Measurements from ENCODE around the gene AGAP3. TPM values are rescaled to one million over a fixed set of nuclear protein-coding genes. Genes with fewer than 3 reads are reported as not detected.

The AGAP3 gene
- total and polyA plus RNA-seq, 3 experiments from 2014 or later: 8.0 to 40.7 (median 39.9) TPM

GRCh38 chr7:151124481-151124880 is 38.2 kb downstream of the AGAP3 start:
- no peaks in the 10 kb centered on the region for H3K9me3 ChIP-seq (ENCODE audit: low read length)
- peak overlapping the region in 1 of 8 donors; percentile 72 for H3K27ac Mint-ChIP-seq
- CTCF ChIA-PET: interaction anchor here (0.7 to 2.2 kb wide), 25 partner anchors 8 to 723 kb away, joined by 3 to 37 read pairs (median 4); partner anchors contain the start of gene ASIC3

GRCh38 chr7:151124899-151125399 is 38.7 kb downstream of the AGAP3 start:
- no peak for DNase-seq
- Histone ChIP-seq H3K4me3 (ENCODE audit: low read length) (no peak overlapping the region), H3K27me3 (ENCODE audit: insufficient read depth, low read length, poor library complexity, severe bottlenecking) (no peaks in the 10 kb centered on the region), H3K9me3 (ENCODE audit: low read length) (no peaks in the 10 kb centered on the region), H3K4me1 (ENCODE audit: insufficient read depth, low read length) (no peaks in the 10 kb centered on the region), H3K36me3 (ENCODE audit: insufficient read depth, low read length) (peaks cover 5% of the 10 kb centered on the region), H3K27ac (ENCODE audit: low read depth, low read length) (no peak overlapping the region)
- H3K27ac Mint-ChIP-seq: peak overlapping the region in 1 of 8 donors; percentile 72
- H3K36me3 Mint-ChIP-seq: peaks cover 0 to 42% (median 4%) of the 10 kb centered on the region in 3 donors
- ChIA-PET POLR2A (no interaction called here), CTCF (interaction anchor here (1.3 to 2.2 kb wide), 7 partner anchors 14 to 181 kb away, joined by 3 to 37 read pairs (median 9); no protein-coding TSS in a partner anchor)
- H3K4me1 Mint-ChIP-seq: peaks cover 5 to 7% (median 5%) of the 10 kb centered on the region in 3 donors
- no peak overlapping the region for H3K4me3 Mint-ChIP-seq
- H3K27me3 Mint-ChIP-seq: no peaks in the 10 kb centered on the region
- no peaks in the 10 kb centered on the region for H3K9me3 Mint-ChIP-seq

More at GRCh38 chr7:151124481-151124880, 38.2 kb downstream of the AGAP3 start:
- Mint-ChIP-seq H3K27me3 (no peaks in the 10 kb centered on the region), H3K4me3 (no peak overlapping the region), H3K36me3 (peaks cover 0 to 46% (median 4%) of the 10 kb centered on the region in 3 donors), H3K4me1 (peaks cover 5 to 7% (median 5%) of the 10 kb centered on the region in 3 donors), H3K9me3 (no peaks in the 10 kb centered on the region)
- POLR2A ChIA-PET: interaction anchor here (0.6 kb wide), 1 partner anchor 57 kb away, joined by 8 read pairs; no protein-coding TSS in a partner anchor
- H3K27me3 ChIP-seq (ENCODE audit: insufficient read depth, low read length, poor library complexity, severe bottlenecking): no peaks in the 10 kb centered on the region
- no peak overlapping the region for H3K27ac ChIP-seq (ENCODE audit: low read depth, low read length)
- H3K4me3 ChIP-seq (ENCODE audit: low read length): no peak overlapping the region
- H3K4me1 ChIP-seq (ENCODE audit: insufficient read depth, low read length): no peaks in the 10 kb centered on the region
- H3K36me3 ChIP-seq (ENCODE audit: insufficient read depth, low read length): peaks cover 5% of the 10 kb centered on the region
- no peak for DNase-seq

- H3K9me3 ChIP-seq (ENCODE audit: low read length): no peaks in the 10 kb centered on the region
- H3K4me3 ChIP-seq (ENCODE audit: low read length): no peak overlapping the region
- POLR2A ChIA-PET: no interaction called here
- peaks cover 5 to 7% (median 5%) of the 10 kb centered on the region in 3 donors for H3K4me1 Mint-ChIP-seq
- H3K9me3 Mint-ChIP-seq: no peaks in the 10 kb centered on the region
- H3K4me3 Mint-ChIP-seq: no peak overlapping the region
- H3K27me3 ChIP-seq (ENCODE audit: insufficient read depth, low read length, poor library complexity, severe bottlenecking): no peaks in the 10 kb centered on the region
- no peaks in the 10 kb centered on the region for H3K27me3 Mint-ChIP-seq
- no peak overlapping the region for H3K27ac Mint-ChIP-seq
- no peak overlapping the region for H3K27ac ChIP-seq (ENCODE audit: low read depth, low read length)
- no peak for DNase-seq
- peaks cover 0 to 42% (median 4%) of the 10 kb centered on the region in 3 donors for H3K36me3 Mint-ChIP-seq
- H3K36me3 ChIP-seq (ENCODE audit: insufficient read depth, low read length): peaks cover 5% of the 10 kb centered on the region
- H3K4me1 ChIP-seq (ENCODE audit: insufficient read depth, low read length): no peaks in the 10 kb centered on the region
- CTCF ChIA-PET: interaction anchor here (2.0 kb wide), 1 partner anchor 180 kb away, joined by 10 read pairs; no protein-coding TSS in a partner anchor
These were observed 39.2 kb downstream of the AGAP3 start for GRCh38 chr7:151125470-151125845.

GRCh38 chr7:151125846-151126481 is 39.7 kb downstream of the AGAP3 start:
- Histone ChIP-seq H3K9me3 (ENCODE audit: low read length) (no peaks in the 10 kb centered on the region), H3K27me3 (ENCODE audit: insufficient read depth, low read length, poor library complexity, severe bottlenecking) (no peaks in the 10 kb centered on the region), H3K27ac (ENCODE audit: low read depth, low read length) (no peak overlapping the region), H3K4me3 (ENCODE audit: low read length) (no peak overlapping the region), H3K36me3 (ENCODE audit: insufficient read depth, low read length) (peaks cover 5% of the 10 kb centered on the region), H3K4me1 (ENCODE audit: insufficient read depth, low read length) (no peaks in the 10 kb centered on the region)
- Mint-ChIP-seq H3K9me3 (no peaks in the 10 kb centered on the region), H3K4me1 (peaks cover 5 to 7% (median 5%) of the 10 kb centered on the region in 3 donors), H3K4me3 (no peak overlapping the region), H3K27me3 (no peaks in the 10 kb centered on the region), H3K27ac (no peak overlapping the region), H3K36me3 (peaks cover 0 to 40% (median 4%) of the 10 kb centered on the region in 3 donors)
- no peak for DNase-seq
- ChIA-PET CTCF (no interaction called here), POLR2A (no interaction called here)

GRCh38 chr7:151126491-151127137 is 40.3 kb downstream of the AGAP3 start:
- POLR2A ChIA-PET: no interaction called here
- CTCF ChIA-PET: no interaction called here
- H3K36me3 Mint-ChIP-seq: peaks cover 0 to 40% (median 1%) of the 10 kb centered on the region in 3 donors

GRCh38 chr7:151128144-151128543 is 41.9 kb downstream of the AGAP3 start:
- Histone ChIP-seq H3K36me3 (ENCODE audit: insufficient read depth, low read length) (peaks cover 5% of the 10 kb centered on the region), H3K4me3 (ENCODE audit: low read length) (no peak overlapping the region), H3K4me1 (ENCODE audit: insufficient read depth, low read length) (no peaks in the 10 kb centered on the region), H3K27me3 (ENCODE audit: insufficient read depth, low read length, poor library complexity, severe bottlenecking) (no peaks in the 10 kb centered on the region), H3K27ac (ENCODE audit: low read depth, low read length) (no peak overlapping the region), H3K9me3 (ENCODE audit: low read length) (no peaks in the 10 kb centered on the region)
- Mint-ChIP-seq H3K27ac (no peak overlapping the region), H3K36me3 (peaks cover 0 to 43% (median 5%) of the 10 kb centered on the region in 3 donors), H3K9me3 (no peaks in the 10 kb centered on the region), H3K4me3 (no peak overlapping the region), H3K4me1 (peaks cover 5 to 7% (median 5%) of the 10 kb centered on the region in 3 donors), H3K27me3 (no peaks in the 10 kb centered on the region)
- CTCF ChIA-PET: interaction anchor here (1.2 kb wide), 1 partner anchor 42 kb away, joined by 3 read pairs; no protein-coding TSS in a partner anchor
- no peak for DNase-seq
- POLR2A ChIA-PET: no interaction called here

More at GRCh38 chr7:151126491-151127137, 40.3 kb downstream of the AGAP3 start:
- Mint-ChIP-seq H3K4me3 (peak overlapping the region in 1 of 7 donors; percentile 23), H3K27ac (no peak overlapping the region), H3K27me3 (no peaks in the 10 kb centered on the region), H3K9me3 (no peaks in the 10 kb centered on the region), H3K4me1 (peaks cover 5 to 7% (median 5%) of the 10 kb centered on the region in 3 donors)
- Histone ChIP-seq H3K9me3 (ENCODE audit: low read length) (no peaks in the 10 kb centered on the region), H3K27ac (ENCODE audit: low read depth, low read length) (no peak overlapping the region), H3K36me3 (ENCODE audit: insufficient read depth, low read length) (peaks cover 5% of the 10 kb centered on the region), H3K4me1 (ENCODE audit: insufficient read depth, low read length) (no peaks in the 10 kb centered on the region), H3K4me3 (ENCODE audit: low read length) (no peak overlapping the region), H3K27me3 (ENCODE audit: insufficient read depth, low read length, poor library complexity, severe bottlenecking) (no peaks in the 10 kb centered on the region)
- no peak for DNase-seq

GRCh38 chr7:151128716-151129115 is 42.4 kb downstream of the AGAP3 start:
- Mint-ChIP-seq H3K4me3 (no peak overlapping the region), H3K27me3 (no peaks in the 10 kb centered on the region), H3K36me3 (peaks cover 0 to 41% (median 5%) of the 10 kb centered on the region in 3 donors), H3K4me1 (peaks cover 3 to 6% (median 5%) of the 10 kb centered on the region in 3 donors), H3K9me3 (no peaks in the 10 kb centered on the region), H3K27ac (no peak overlapping the region)
- Histone ChIP-seq H3K4me1 (ENCODE audit: insufficient read depth, low read length) (no peaks in the 10 kb centered on the region), H3K36me3 (ENCODE audit: insufficient read depth, low read length) (peaks cover 5% of the 10 kb centered on the region), H3K9me3 (ENCODE audit: low read length) (no peaks in the 10 kb centered on the region), H3K4me3 (ENCODE audit: low read length) (no peak overlapping the region), H3K27me3 (ENCODE audit: insufficient read depth, low read length, poor library complexity, severe bottlenecking) (no peaks in the 10 kb centered on the region), H3K27ac (ENCODE audit: low read depth, low read length) (no peak overlapping the region)
- POLR2A ChIA-PET: no interaction called here
- CTCF ChIA-PET: interaction anchor here (1.2 kb wide), 1 partner anchor 41 kb away, joined by 3 read pairs; no protein-coding TSS in a partner anchor
- no peak for DNase-seq
